ENCODE results near the gene DSN1. TPM values are rescaled to one million over a fixed set of nuclear protein-coding genes. Genes with fewer than 3 reads are reported as not detected.

Gene DSN1
- total RNA-seq, 2 experiments from 2014 or later, result 23.0 to 24.7 TPM

- Mint-ChIP-seq H3K27me3 (ENCODE audit: low read depth) (no peaks in the 10 kb centered on the region), H3K36me3 (ENCODE audit: low read depth) (no peaks in the 10 kb centered on the region), H3K4me3 (no peak overlapping the region), H3K4me1 (ENCODE audit: low read depth) (peaks cover 17% of the 10 kb centered on the region), H3K9me3 (no peaks in the 10 kb centered on the region), H3K27ac (no peak overlapping the region)
- DNase-seq, result no peak
- intact Hi-C loops (cut with micrococcal nuclease), result no loop called here
- CTCF ChIA-PET, result interaction anchor here (0.7 to 0.9 kb wide), 2 partner anchors 33 to 41 kb away, joined by 4 read pairs; no protein-coding TSS in a partner anchor
These were observed 2.3 kb upstream of the DSN1 start for GRCh38 chr20:36775826-36776225.

GRCh38 chr20:36775196-36775595, 1.6 kb upstream of the DSN1 start:
- peaks cover 17% of the 10 kb centered on the region for H3K4me1 Mint-ChIP-seq (ENCODE audit: low read depth)
- H3K27me3 Mint-ChIP-seq (ENCODE audit: low read depth), result no peaks in the 10 kb centered on the region
- intact Hi-C loops (cut with micrococcal nuclease), result no loop called here
- no peak for DNase-seq
- no peaks in the 10 kb centered on the region for H3K36me3 Mint-ChIP-seq (ENCODE audit: low read depth)
- no peaks in the 10 kb centered on the region for H3K9me3 Mint-ChIP-seq
- CTCF ChIA-PET, result interaction anchor here (0.6 to 1.6 kb wide), 6 partner anchors 22 to 557 kb away, joined by 4 read pairs; no protein-coding TSS in a partner anchor
- no peak overlapping the region for H3K4me3 Mint-ChIP-seq
- no peak overlapping the region for H3K27ac Mint-ChIP-seq

GRCh38 chr20:36773107-36773596, 411 bp downstream of the DSN1 start:
- H3K27ac Mint-ChIP-seq, result peak overlapping the region; percentile 8
- no peaks in the 10 kb centered on the region for H3K27me3 Mint-ChIP-seq (ENCODE audit: low read depth)
- H3K36me3 Mint-ChIP-seq (ENCODE audit: low read depth), result no peaks in the 10 kb centered on the region
- CTCF ChIA-PET, result interaction anchor here (0.6 to 1.8 kb wide), 14 partner anchors 15 to 283 kb away, joined by 3 to 16 read pairs (median 4); partner anchors contain the start of gene NDRG3
- no peak for DNase-seq
- no peaks in the 10 kb centered on the region for H3K9me3 Mint-ChIP-seq
- peak overlapping the region; percentile 97 for H3K4me3 Mint-ChIP-seq
- intact Hi-C loops (cut with micrococcal nuclease), result loop anchor here (1.0 to 5.0 kb wide), 6 partner anchors 27 to 311 kb away; partner anchors contain the start of genes NDRG3 and RAB5IF
- peaks cover 21% of the 10 kb centered on the region for H3K4me1 Mint-ChIP-seq (ENCODE audit: low read depth)

- intact Hi-C loops (cut with micrococcal nuclease), result loop anchor here (5.0 kb wide), 3 partner anchors 53 to 308 kb away; no protein-coding TSS in a partner anchor
- Mint-ChIP-seq H3K4me3 (no peak overlapping the region), H3K27ac (no peak overlapping the region), H3K27me3 (ENCODE audit: low read depth) (no peaks in the 10 kb centered on the region), H3K9me3 (no peaks in the 10 kb centered on the region), H3K36me3 (ENCODE audit: low read depth) (peaks cover 4% of the 10 kb centered on the region), H3K4me1 (ENCODE audit: low read depth) (peaks cover 21% of the 10 kb centered on the region)
- DNase-seq, result no peak
- CTCF ChIA-PET, result interaction anchor here (0.5 kb wide), 1 partner anchor 32 kb away, joined by 3 read pairs; no protein-coding TSS in a partner anchor
These were observed 2.9 kb downstream of the DSN1 start for GRCh38 chr20:36770680-36771079.

- Mint-ChIP-seq H3K4me1 (ENCODE audit: low read depth) (peaks cover 19% of the 10 kb centered on the region), H3K27me3 (ENCODE audit: low read depth) (no peaks in the 10 kb centered on the region), H3K4me3 (no peak overlapping the region), H3K27ac (no peak overlapping the region), H3K36me3 (ENCODE audit: low read depth) (peaks cover 4% of the 10 kb centered on the region), H3K9me3 (no peaks in the 10 kb centered on the region)
- no peak for DNase-seq
- intact Hi-C loops (cut with micrococcal nuclease), result no loop called here
- CTCF ChIA-PET, result interaction anchor here (0.6 to 1.2 kb wide), 2 partner anchors 14 to 776 kb away, joined by 3 to 6 read pairs; no protein-coding TSS in a partner anchor
These were observed 4.7 kb downstream of the DSN1 start for GRCh38 chr20:36768768-36769430.

- no peaks in the 10 kb centered on the region for H3K9me3 Mint-ChIP-seq
- CTCF ChIA-PET, result interaction anchor here (0.6 kb wide), 1 partner anchor 31 kb away, joined by 3 read pairs; no protein-coding TSS in a partner anchor
- H3K36me3 Mint-ChIP-seq (ENCODE audit: low read depth), result peaks cover 6% of the 10 kb centered on the region
- no peaks in the 10 kb centered on the region for H3K27me3 Mint-ChIP-seq (ENCODE audit: low read depth)
- intact Hi-C loops (cut with micrococcal nuclease), result no loop called here
- peaks cover 2% of the 10 kb centered on the region for H3K4me1 Mint-ChIP-seq (ENCODE audit: low read depth)
- no peak overlapping the region for H3K27ac Mint-ChIP-seq
- no peak for DNase-seq
- no peak overlapping the region for H3K4me3 Mint-ChIP-seq
These were observed 12.4 kb downstream of the DSN1 start for GRCh38 chr20:36761125-36761524.

GRCh38 chr20:36760647-36761046, 12.9 kb downstream of the DSN1 start:
- CTCF ChIA-PET, result interaction anchor here (0.9 kb wide), 1 partner anchor 35 kb away, joined by 4 read pairs; no protein-coding TSS in a partner anchor
- H3K36me3 Mint-ChIP-seq (ENCODE audit: low read depth), result peaks cover 6% of the 10 kb centered on the region
- H3K27ac Mint-ChIP-seq, result peak overlapping the region; percentile 36
- H3K27me3 Mint-ChIP-seq (ENCODE audit: low read depth), result no peaks in the 10 kb centered on the region
- DNase-seq, result no peak
- intact Hi-C loops (cut with micrococcal nuclease), result no loop called here
- H3K9me3 Mint-ChIP-seq, result no peaks in the 10 kb centered on the region
- no peak overlapping the region for H3K4me3 Mint-ChIP-seq
- H3K4me1 Mint-ChIP-seq (ENCODE audit: low read depth), result peaks cover 2% of the 10 kb centered on the region

- CTCF ChIA-PET, result interaction anchor here (1.2 to 1.3 kb wide), 2 partner anchors 15 to 92 kb away, joined by 4 read pairs; partner anchors contain the start of gene DSN1
- H3K27me3 Mint-ChIP-seq (ENCODE audit: low read depth), result no peaks in the 10 kb centered on the region
- H3K27ac Mint-ChIP-seq, result no peak overlapping the region
- no peaks in the 10 kb centered on the region for H3K9me3 Mint-ChIP-seq
- H3K36me3 Mint-ChIP-seq (ENCODE audit: low read depth), result peaks cover 17% of the 10 kb centered on the region
- no peak overlapping the region for H3K4me3 Mint-ChIP-seq
- peaks cover 6% of the 10 kb centered on the region for H3K4me1 Mint-ChIP-seq (ENCODE audit: low read depth)
- DNase-seq, result no peak
- intact Hi-C loops (cut with micrococcal nuclease), result no loop called here
These were observed 15.3 kb downstream of the DSN1 start for GRCh38 chr20:36758276-36758675.

- no peak for DNase-seq
- no peak overlapping the region for H3K27ac Mint-ChIP-seq
- H3K27me3 Mint-ChIP-seq (ENCODE audit: low read depth), result no peaks in the 10 kb centered on the region
- intact Hi-C loops (cut with micrococcal nuclease), result no loop called here
- no peaks in the 10 kb centered on the region for H3K9me3 Mint-ChIP-seq
- H3K36me3 Mint-ChIP-seq (ENCODE audit: low read depth), result peaks cover 24% of the 10 kb centered on the region
- no peak overlapping the region for H3K4me3 Mint-ChIP-seq
- peaks cover 6% of the 10 kb centered on the region for H3K4me1 Mint-ChIP-seq (ENCODE audit: low read depth)
- CTCF ChIA-PET, result interaction anchor here (1.4 to 3.0 kb wide), 3 partner anchors 10 to 76 kb away, joined by 3 to 14 read pairs (median 9); partner anchors contain the start of gene NDRG3
These were observed 17.1 kb downstream of the DSN1 start for GRCh38 chr20:36756496-36756895.

GRCh38 chr20:36754656-36755222, 18.8 kb downstream of the DSN1 start:
- peak; percentile 52 for DNase-seq
- no peak overlapping the region for H3K4me3 Mint-ChIP-seq
- H3K27ac Mint-ChIP-seq, result no peak overlapping the region
- H3K36me3 Mint-ChIP-seq (ENCODE audit: low read depth), result peaks cover 25% of the 10 kb centered on the region
- CTCF ChIA-PET, result interaction anchor here (0.6 to 3.0 kb wide), 23 partner anchors 8 to 195 kb away, joined by 3 to 14 read pairs (median 4); partner anchors contain the start of genes DSN1 and NDRG3
- H3K4me1 Mint-ChIP-seq (ENCODE audit: low read depth), result peaks cover 6% of the 10 kb centered on the region
- H3K9me3 Mint-ChIP-seq, result no peaks in the 10 kb centered on the region
- intact Hi-C loops (cut with micrococcal nuclease), result loop anchor here (1.0 kb wide), 2 partner anchors 37 to 142 kb away; no protein-coding TSS in a partner anchor
- H3K27me3 Mint-ChIP-seq (ENCODE audit: low read depth), result no peaks in the 10 kb centered on the region

- H3K27me3 Mint-ChIP-seq (ENCODE audit: low read depth), result no peaks in the 10 kb centered on the region
- peaks cover 4% of the 10 kb centered on the region for H3K4me1 Mint-ChIP-seq (ENCODE audit: low read depth)
- intact Hi-C loops (cut with micrococcal nuclease), result no loop called here
- H3K9me3 Mint-ChIP-seq, result no peaks in the 10 kb centered on the region
- no peak overlapping the region for H3K27ac Mint-ChIP-seq
- DNase-seq, result no peak
- no peak overlapping the region for H3K4me3 Mint-ChIP-seq
- peaks cover 22% of the 10 kb centered on the region for H3K36me3 Mint-ChIP-seq (ENCODE audit: low read depth)
- CTCF ChIA-PET, result no interaction called here
These were observed 21.0 kb downstream of the DSN1 start for GRCh38 chr20:36752582-36752981.

All from activated naive CD4-positive, alpha-beta T cell treated with anti-CD3 and anti-CD28 coated beads for 36 hours (primary cell).